Testis (tissue), 3 donors: ENCODE data around the gene RPL32. TPM values are rescaled to one million over a fixed set of nuclear protein-coding genes. Genes with fewer than 3 reads are reported as not detected.
"Not testable (repeated sequence)": the region's sequence is repeated elsewhere in the genome, so short reads cannot be mapped to it uniquely, and the experiment has no call there.

ENCODE experiments used
- DNase-seq: peaks from one replicate; pipeline ENCODE4 v3.0.0-alpha.2; 2019
- H3K27ac ChIP-seq, 2 donors: fragments of 200-600 bp; sonication (generic); one replicate each; pipeline ENCODE4 v1.5.1; 2019
- H3K27me3 ChIP-seq: fragments of 200-600 bp; sonication (generic); one replicate; pipeline ENCODE4 v1.5.1; 2019
- H3K36me3 ChIP-seq: fragments of 200-600 bp; sonication (generic); one replicate; pipeline ENCODE4 v1.5.1; 2017; ENCODE audit warnings: low read depth; ENCODE audit errors: missing control alignments
- H3K4me1 ChIP-seq: fragments of 200-600 bp; sonication (generic); one replicate; pipeline ENCODE4 v1.5.1; 2019
- H3K4me3 ChIP-seq, 2 donors: fragments of 200-600 bp; sonication (generic); one replicate each; pipeline ENCODE4 v1.5.1; 2017 to 2019
- H3K9me3 ChIP-seq: fragments of 200-600 bp; sonication (generic); one replicate; pipeline ENCODE4 v1.5.1; 2017
- CTCF ChIP-seq, 3 experiments: fragments of 450-650 bp in 2 of 3; fragments of 200-600 bp in 1 of 3; sonication (generic) in 1 of 3; IDR thresholded peaks; one replicate each; pipeline ENCODE4 v1.5.1; 2016 to 2019; ENCODE audit warnings: antibody characterized with exemption in 3 of 3, mild to moderate bottlenecking in 2 of 3, moderate library complexity in 1 of 3
- POLR2A ChIP-seq: fragments of 450-650 bp; IDR thresholded peaks from one replicate; pipeline ENCODE4 v1.6.1; 2017; ENCODE audit warnings: antibody characterized with exemption, mild to moderate bottlenecking, moderate library complexity
- WGBS, 2 donors: methylation state at CpG; one replicate each; pipeline ENCODE4 v1.1.5; 2018; 5-methylcytosine and 5-hydroxymethylcytosine counted together
- intact Hi-C: fragments of 100-400 bp; cut with DNase I; formaldehyde crosslinking; loops from one replicate; pipeline ENCODE4 v1.15.1; 2023; ENCODE audit warnings: low total_unique reads
- polyA plus RNA-seq: library from polyadenylated mRNA; stranded (reverse); fragments of 350-450 nt; fragmentation: Illumina TruSeq; extraction: RNeasy Lipid Tissue Mini Kit (QIAGEN cat#74804); gene quantifications from one replicate; pipeline ENCODE4 v1.2.3, GENCODE V29; 2014; ENCODE audit warnings: low read depth, low replicate concordance; ENCODE audit not compliant: insufficient read depth
- total RNA-seq, 2 donors: library from RNA; depleted of rRNA; stranded (reverse); fragments of >200 nt; gene quantifications; one replicate each; pipeline ENCODE4 v1.2.3, GENCODE V29; 2016

The RPL32 gene
- total and polyA plus RNA-seq, 3 donors from 2014 or later = 435 to 1,578 (median 713) TPM

- H3K9me3 ChIP-seq = no peaks in the 10 kb centered on the region
- 47 to 64% methylated on average over 4 of the region's 4 CpGs for WGBS, 2 donors
- no peaks in the 10 kb centered on the region for H3K36me3 ChIP-seq
- no peak for DNase-seq
- no peak overlapping the region for H3K4me3 ChIP-seq
- no peaks in the 10 kb centered on the region for H3K27me3 ChIP-seq
- no peak for TF ChIP-seq POLR2A
- no peak for TF ChIP-seq CTCF (IDR thresholded peaks at IDR 0.05)
- H3K4me1 ChIP-seq = no peaks in the 10 kb centered on the region
- H3K27ac ChIP-seq = no peak overlapping the region
- intact Hi-C loops = no loop called here
Observed at GRCh38 chr3:12885583-12885930, 44.2 kb upstream of the RPL32 start.

GRCh38 chr3:12884790-12885582, 43.6 kb upstream of the RPL32 start:
- Histone ChIP-seq H3K27me3 (no peaks in the 10 kb centered on the region), H3K9me3 (no peaks in the 10 kb centered on the region), H3K4me1 (no peaks in the 10 kb centered on the region), H3K4me3 (no peak overlapping the region), H3K36me3 (no peaks in the 10 kb centered on the region), H3K27ac (no peak overlapping the region)
- no peak for DNase-seq
- TF ChIP-seq CTCF (IDR thresholded peaks at IDR 0.05) (no peak), POLR2A (no peak)
- 50 to 71% methylated on average over 20 of the region's 20 CpGs for WGBS, 2 donors
- intact Hi-C loops = no loop called here

GRCh38 chr3:12884186-12884680, 42.9 kb upstream of the RPL32 start:
- intact Hi-C loops = no loop called here
- no peaks in the 10 kb centered on the region for H3K36me3 ChIP-seq
- peaks cover 4% of the 10 kb centered on the region for H3K4me1 ChIP-seq
- peak overlapping the region in 1 of 2 donors; percentile 5 for H3K4me3 ChIP-seq
- H3K27ac ChIP-seq = no peak overlapping the region
- WGBS, 2 donors = 31 to 41% methylated on average over 9 to 15 of the region's 15 CpGs
- H3K9me3 ChIP-seq = no peaks in the 10 kb centered on the region
- no peaks in the 10 kb centered on the region for H3K27me3 ChIP-seq
- peak; percentile 64 for DNase-seq
- no peak for TF ChIP-seq CTCF (IDR thresholded peaks at IDR 0.05)
- TF ChIP-seq POLR2A = no peak

GRCh38 chr3:12882336-12883310, 41.3 kb upstream of the RPL32 start:
- intact Hi-C loops = no loop called here
- WGBS, 2 donors = 72% methylated on average over 33 to 54 of the region's 62 CpGs
- no peak overlapping the region for H3K27ac ChIP-seq

GRCh38 chr3:12881858-12882257, 40.5 kb upstream of the RPL32 start:
- H3K9me3 ChIP-seq, DNase-seq, H3K36me3 ChIP-seq, H3K27ac ChIP-seq, intact Hi-C loops, H3K27me3 ChIP-seq: not testable (repeated sequence)
- peak overlapping the region; percentile 13 to 54 for H3K4me3 ChIP-seq
- H3K4me1 ChIP-seq = peaks cover 19% of the 10 kb centered on the region
- WGBS, 2 donors = 61 to 80% methylated on average over 12 of the region's 12 CpGs

More at GRCh38 chr3:12882336-12883310, 41.3 kb upstream of the RPL32 start:
- Histone ChIP-seq H3K4me3 (peak overlapping the region; percentile 13 to 54), H3K9me3 (no peaks in the 10 kb centered on the region), H3K36me3 (no peaks in the 10 kb centered on the region), H3K27me3 (no peaks in the 10 kb centered on the region), H3K4me1 (peaks cover 19% of the 10 kb centered on the region)
- TF ChIP-seq CTCF (IDR thresholded peaks at IDR 0.05) = no peak
- TF ChIP-seq POLR2A = no peak
- no peak for DNase-seq
